Iris pigment epithelial cell (primary cell): ENCODE results near the gene TPRN.
"Not testable (repeated sequence)": the region's sequence is repeated elsewhere in the genome, so short reads cannot be mapped to it uniquely, and the experiment has no call there.

Source experiments
- DNase-seq: peaks from one replicate; pipeline ENCODE4 v3.0.0-alpha.2; 2011; ENCODE audit warnings: low read depth

TPRN gene

GRCh38 chr9:137200311-137201204 lies at the start of gene TPRN:
Gene TPRN, minus strand, starts transcription at chr9:137200741. Its CDS starts 30 bp downstream, at chr9:137200711.
- DNase-seq, result peak; percentile 99

- no peak for DNase-seq
These were observed 47.3 kb upstream of the TPRN start for GRCh38 chr9:137247916-137248175.

- DNase-seq, result peak; percentile 54
These were observed 46.8 kb upstream of the TPRN start for GRCh38 chr9:137247135-137247915.

- no peak for DNase-seq
These were observed 45.2 kb upstream of the TPRN start for GRCh38 chr9:137245450-137246421.

- DNase-seq, result no peak
These were observed 44.2 kb upstream of the TPRN start for GRCh38 chr9:137244486-137245449.

GRCh38 chr9:137243626-137244485 lies 43.3 kb upstream of the TPRN start:
- no peak for DNase-seq

GRCh38 chr9:137243266-137243625 lies 42.7 kb upstream of the TPRN start:
- not testable (repeated sequence) for DNase-seq

GRCh38 chr9:137242269-137243203 lies 42.0 kb upstream of the TPRN start:
- DNase-seq, result no peak

- peak; percentile 37 for DNase-seq
These were observed 41.1 kb upstream of the TPRN start for GRCh38 chr9:137241490-137242268.

- DNase-seq, result peak; percentile 100
These were observed 40.4 kb upstream of the TPRN start, which contains the start of gene TUBB4B for GRCh38 chr9:137240841-137241489. Gene TUBB4B, plus strand, starts transcription at chr9:137241287. Its CDS starts 74 bp downstream, at chr9:137241361.

GRCh38 chr9:137240318-137240840 lies 39.8 kb upstream of the TPRN start:
- DNase-seq, result peak; percentile 67

GRCh38 chr9:137239541-137240200 lies 39.1 kb upstream of the TPRN start:
- DNase-seq, result not testable (repeated sequence)

GRCh38 chr9:137237759-137238726 lies 37.5 kb upstream of the TPRN start:
- no peak for DNase-seq

GRCh38 chr9:137236936-137237421 lies 36.4 kb upstream of the TPRN start:
- DNase-seq, result no peak
